Embryonic facial prominence (tissue), 1 donor: ENCODE results near the gene AFAP1L2.

ENCODE experiments used
- DNase-seq: peaks from one replicate; pipeline ENCODE4 v3.0.0-alpha.2; 2016; ENCODE audit errors: extremely low spot score

The AFAP1L2 gene

DNA sequence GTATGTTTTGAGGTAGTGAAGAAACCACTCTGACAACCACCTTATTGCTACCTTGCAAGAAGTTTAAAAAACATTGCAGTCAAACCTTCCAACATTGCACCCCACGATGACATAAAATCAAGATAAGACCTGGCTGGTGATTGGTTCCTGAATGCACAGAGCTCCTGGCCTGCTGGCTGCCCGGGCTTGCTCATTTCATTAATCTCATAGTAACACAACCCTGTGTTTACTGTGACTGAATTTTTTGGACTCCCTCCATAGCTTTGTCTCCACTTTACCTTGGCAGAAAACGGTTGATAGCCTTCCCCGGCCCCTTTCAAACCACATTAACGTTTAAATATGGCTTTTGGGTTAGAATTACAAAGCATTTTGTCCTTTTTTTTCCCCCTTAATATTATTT lies 137.8 kb downstream of the AFAP1L2 start:
- DNase-seq = peak; percentile 42

GRCh38 chr10:114265392-114266053 lies 138.8 kb downstream of the AFAP1L2 start:
- no peak for DNase-seq

DNA sequence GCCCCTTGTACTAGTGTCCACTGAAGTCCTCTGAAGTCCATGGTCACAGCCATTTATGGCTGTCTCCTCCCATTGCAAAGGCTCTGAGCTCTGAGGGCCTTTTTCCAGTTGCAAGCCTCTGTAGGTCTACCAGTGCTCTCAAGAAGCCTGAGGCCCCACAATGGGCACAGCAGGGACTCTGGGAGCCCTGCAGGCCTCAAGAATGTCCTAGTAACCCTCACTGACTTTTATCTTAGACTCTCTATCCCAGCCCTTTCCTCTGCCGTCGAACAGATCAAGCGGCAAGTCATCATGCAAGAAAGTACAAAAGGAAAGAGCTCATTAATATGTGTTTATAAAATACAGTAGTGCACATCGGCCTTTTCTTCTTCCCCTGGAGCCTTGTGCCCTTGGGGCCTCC lies 141.8 kb downstream of the AFAP1L2 start:
- DNase-seq = no peak

- no peak for DNase-seq
Measured at GRCh38 chr10:114261076-114261475, 143.2 kb downstream of the AFAP1L2 start.

GRCh38 chr10:114260366-114260765 lies 143.9 kb downstream of the AFAP1L2 start:
- DNase-seq = no peak

DNA sequence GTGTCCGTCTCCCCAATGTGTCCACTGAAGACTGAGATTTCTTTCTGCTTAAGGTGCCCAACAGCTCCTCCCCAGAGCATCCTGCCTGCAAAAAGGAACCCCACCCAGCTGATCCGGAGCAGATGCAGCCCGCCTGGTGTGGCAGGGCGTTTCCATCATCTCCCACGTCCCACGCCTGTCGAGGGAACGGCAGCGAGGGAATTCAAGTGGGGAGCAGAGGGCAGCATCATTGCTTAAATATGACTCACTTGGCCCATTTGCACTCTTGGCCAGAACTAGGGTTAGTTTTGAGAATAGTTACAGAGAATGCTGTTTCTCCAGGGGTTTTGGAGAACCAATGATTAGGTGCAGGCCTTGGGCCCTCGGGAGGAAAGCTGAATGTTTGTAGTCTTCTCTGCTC lies 144.5 kb downstream of the AFAP1L2 start:
- DNase-seq = no peak

DNA sequence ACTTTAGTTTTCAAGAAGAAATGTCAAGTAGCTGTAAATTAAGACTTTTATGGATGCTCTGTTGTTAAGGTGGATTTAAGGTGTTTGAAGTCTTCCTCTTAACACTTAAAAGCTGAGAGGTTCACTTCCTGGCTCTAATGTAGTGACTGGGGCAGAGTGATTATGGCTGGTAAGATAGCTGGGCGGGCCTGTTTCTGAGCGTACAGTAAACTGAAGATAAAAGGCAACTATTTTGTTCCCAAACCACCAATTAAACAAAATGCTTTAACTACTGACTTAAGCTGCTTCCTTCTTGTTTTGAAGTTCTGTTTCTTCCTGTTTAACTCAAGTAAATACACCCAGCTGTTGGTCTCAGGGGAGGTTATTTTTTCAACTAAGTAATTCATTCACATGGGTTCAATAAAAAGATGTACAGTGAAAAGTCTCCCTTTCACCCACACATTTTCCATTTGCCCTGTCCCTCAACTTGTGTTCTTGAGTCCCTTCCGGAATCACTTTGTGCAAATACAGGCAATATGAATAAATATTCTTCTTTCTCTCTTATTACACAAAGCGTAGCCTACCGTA lies 145.9 kb downstream of the AFAP1L2 start:
- DNase-seq = no peak

DNA sequence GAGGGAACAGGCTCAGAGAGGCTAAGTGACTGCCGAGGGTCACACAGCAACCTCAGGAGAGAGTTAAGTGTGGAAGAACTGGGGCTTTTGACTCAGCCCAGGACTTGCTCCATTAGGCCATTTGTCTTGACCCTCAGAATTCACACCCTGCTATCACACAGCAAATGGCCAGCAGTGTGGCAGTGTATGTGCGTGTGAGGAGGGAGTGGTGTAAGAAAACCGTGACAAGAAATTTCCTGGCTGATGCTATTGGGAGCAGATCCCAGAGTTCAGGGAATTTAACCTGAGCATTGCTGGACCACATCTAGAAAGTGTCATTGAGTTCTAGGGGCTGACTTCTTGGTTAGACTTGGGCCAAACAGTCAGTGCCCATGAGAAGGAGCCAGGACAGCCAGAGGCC lies 146.8 kb downstream of the AFAP1L2 start:
- DNase-seq = no peak

DNA sequence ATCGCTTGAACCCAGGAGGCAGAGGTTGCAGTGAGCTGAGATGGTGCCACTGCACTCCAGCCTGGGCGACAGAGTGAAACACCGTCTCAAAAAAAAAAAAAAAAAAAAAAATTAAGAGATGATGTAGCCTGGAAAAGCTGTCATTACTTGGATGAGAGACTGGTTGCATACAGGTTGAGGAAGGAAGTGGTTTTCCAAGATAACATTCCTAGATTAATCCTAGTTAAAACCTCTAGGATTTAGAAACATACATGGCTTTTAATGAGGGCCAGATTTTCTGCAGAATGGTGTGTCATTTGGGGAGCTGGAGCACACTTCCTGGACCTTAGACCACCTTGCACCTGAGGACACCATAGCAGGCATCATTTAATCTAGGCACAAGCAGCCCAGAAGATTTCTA lies 147.5 kb downstream of the AFAP1L2 start:
- DNase-seq = no peak

DNA sequence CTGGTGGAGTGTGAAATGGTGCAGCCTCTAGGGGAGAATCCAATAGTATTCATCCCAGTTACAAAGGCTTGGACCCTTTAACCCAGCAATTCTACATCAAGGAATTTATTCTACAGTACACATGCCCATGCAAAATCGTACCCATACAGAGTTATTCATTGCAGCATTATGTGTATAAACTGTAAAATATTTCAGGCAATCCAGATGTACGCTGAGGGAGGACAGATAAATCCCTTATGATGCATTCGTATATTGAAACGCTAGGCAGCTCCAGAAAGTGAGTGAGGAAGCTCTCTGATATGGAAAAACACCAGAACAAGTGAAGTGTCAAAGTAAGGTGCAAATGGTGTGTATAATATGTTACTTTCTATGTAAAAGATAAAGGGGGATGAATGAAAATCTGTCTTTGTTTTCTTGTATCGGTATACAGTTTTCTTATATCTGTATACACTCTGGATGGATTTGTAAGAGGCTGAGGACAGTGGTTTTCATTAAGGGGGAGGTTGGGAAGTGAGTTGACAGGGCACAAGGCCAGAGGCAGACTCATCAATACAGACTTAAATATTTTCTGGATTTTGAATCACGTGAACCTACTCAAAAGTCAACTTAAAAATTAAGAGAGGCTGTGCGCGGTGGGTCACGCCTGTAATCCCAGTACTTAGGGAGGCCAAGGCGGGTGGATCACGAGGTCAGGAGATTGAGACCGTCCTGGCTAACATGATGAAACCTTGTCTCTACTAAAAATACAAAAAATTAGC lies 148.1 kb downstream of the AFAP1L2 start:
- DNase-seq = no peak

GRCh38 chr10:114255227-114255626 lies 149.1 kb downstream of the AFAP1L2 start:
- no peak for DNase-seq

DNA sequence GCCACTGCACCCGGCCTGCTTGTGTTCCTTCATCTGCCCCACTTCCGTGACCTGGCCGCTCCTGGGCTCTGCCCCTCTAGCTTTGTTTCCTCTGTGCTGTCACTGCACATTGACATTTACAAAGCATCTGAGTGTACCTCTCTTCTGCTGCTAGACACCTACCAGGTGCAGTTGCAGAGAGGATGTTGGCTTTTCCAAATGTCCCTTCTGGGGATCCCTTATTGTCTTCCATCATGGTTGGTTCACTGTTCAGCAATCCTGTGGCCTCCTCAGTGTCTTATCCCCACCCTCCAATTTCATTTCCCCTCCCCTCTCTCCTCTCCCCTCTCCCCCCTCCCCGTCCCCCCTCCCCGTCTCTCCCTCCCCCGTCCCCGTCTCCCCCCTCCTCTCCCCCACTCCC lies 151.4 kb downstream of the AFAP1L2 start:
- DNase-seq = peak; percentile 57

DNA sequence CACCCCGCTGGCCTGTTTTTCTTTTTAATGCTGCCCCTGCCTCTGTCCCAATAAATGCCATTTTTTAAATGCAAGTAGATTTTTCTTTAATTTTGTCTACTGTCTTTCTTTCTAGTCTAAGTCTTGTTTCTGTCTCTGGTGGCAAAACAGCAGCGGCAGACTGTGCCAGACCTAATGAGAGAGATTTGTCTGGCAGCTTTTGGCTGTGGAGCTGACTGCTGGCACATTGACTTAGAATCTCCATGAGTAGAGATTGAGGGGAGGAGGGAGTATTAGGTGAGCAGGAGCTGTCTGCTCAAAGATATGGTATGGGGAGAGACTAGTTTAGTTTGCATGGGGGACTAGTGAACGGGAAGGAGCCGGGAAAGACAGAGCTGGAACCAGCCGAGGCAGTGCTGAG lies 152.2 kb downstream of the AFAP1L2 start:
- no peak for DNase-seq

- no peak for DNase-seq
Measured at GRCh38 chr10:114250716-114251115, 153.6 kb downstream of the AFAP1L2 start.

- no peak for DNase-seq
Measured at GRCh38 chr10:114250236-114250635, 154.1 kb downstream of the AFAP1L2 start.

DNA sequence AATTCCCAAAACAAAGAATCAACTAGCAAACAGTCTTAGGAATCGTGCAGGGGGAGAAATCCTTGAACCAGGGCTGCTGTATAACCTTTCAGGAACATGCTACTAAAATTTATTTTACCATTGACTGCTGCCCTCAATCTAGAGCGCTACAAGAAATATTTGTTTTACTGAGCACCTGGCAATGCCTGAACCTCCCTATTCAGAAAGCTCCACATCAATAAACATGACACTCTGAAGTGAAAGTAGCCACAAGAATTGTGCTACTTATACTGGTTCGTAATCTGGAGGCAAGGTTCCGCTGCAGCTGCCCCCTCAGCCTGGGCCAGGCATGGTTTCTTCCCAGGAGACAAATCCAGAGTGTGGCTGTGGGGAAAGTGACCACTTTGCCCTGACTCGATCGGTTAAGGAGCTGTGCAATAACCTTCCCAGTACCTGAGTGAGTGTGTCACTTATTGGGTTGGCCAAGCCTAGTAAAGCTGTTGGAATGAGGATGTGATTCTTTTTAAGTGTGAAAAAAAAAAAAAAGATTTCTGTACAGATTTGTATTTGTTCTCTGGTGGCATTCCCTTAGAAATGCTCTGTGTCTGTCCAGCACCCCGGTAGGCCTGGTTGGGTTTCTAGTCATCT lies 157.5 kb downstream of the AFAP1L2 start:
- no peak for DNase-seq

GRCh38 chr10:114245121-114245791 lies 159.0 kb downstream of the AFAP1L2 start:
- no peak for DNase-seq
